Mesenteric fat pad (tissue), 1 donor: ENCODE results near the gene NKIRAS2. TPM values are rescaled to one million over a fixed set of nuclear protein-coding genes. Genes with fewer than 3 reads are reported as not detected.

Experiments used
- DNase-seq: peaks from one replicate; pipeline ENCODE4 v3.0.0-alpha.2; 2020; ENCODE audit warnings: low spot score
- total RNA-seq: library from RNA; stranded (reverse); fragmentation: NEBNext Ultra II Directional; extraction: Animal tissue kit (Norgen Biotek cat#: 25700); gene quantifications from one replicate; pipeline ENCODE4 v1.2.1, GENCODE V29; 2021
- donor health status: DM: yes; HTN: yes; CAD: no.

The NKIRAS2 gene
- total RNA-seq, 1 donor from 2014 or later: 30.9 TPM

- DNase-seq: no peak
These were observed 34.0 kb downstream of the NKIRAS2 start for GRCh38 chr17:42053731-42054500.

GRCh38 chr17:42055027-42055426, 35.1 kb downstream of the NKIRAS2 start:
- DNase-seq: no peak

GRCh38 chr17:42055496-42055895, 35.6 kb downstream of the NKIRAS2 start:
- DNase-seq: no peak

- DNase-seq: no peak
These were observed 36.7 kb downstream of the NKIRAS2 start for GRCh38 chr17:42056635-42057034.

- no peak for DNase-seq
These were observed 38.2 kb downstream of the NKIRAS2 start for GRCh38 chr17:42058063-42058462.

GRCh38 chr17:42059815-42060214, 39.9 kb downstream of the NKIRAS2 start:
- DNase-seq: no peak

GRCh38 chr17:42060231-42060630, 40.3 kb downstream of the NKIRAS2 start:
- no peak for DNase-seq

GRCh38 chr17:42061646-42062487, 42.0 kb downstream of the NKIRAS2 start:
- DNase-seq: no peak

GRCh38 chr17:42062681-42063080, 42.8 kb downstream of the NKIRAS2 start:
- DNase-seq: no peak

- no peak for DNase-seq
These were observed 45.3 kb downstream of the NKIRAS2 start for GRCh38 chr17:42065201-42065600.

- DNase-seq: no peak
These were observed 47.6 kb downstream of the NKIRAS2 start for GRCh38 chr17:42067371-42068091.

GRCh38 chr17:42068979-42069378, 49.1 kb downstream of the NKIRAS2 start:
- no peak for DNase-seq

GRCh38 chr17:42071810-42072209, 51.9 kb downstream of the NKIRAS2 start:
- DNase-seq: no peak

GRCh38 chr17:42072323-42073187, 52.7 kb downstream of the NKIRAS2 start:
- no peak for DNase-seq

Other genes starting within 250 kb of the NKIRAS2 start
- 16.2 TPM for gene JUP, start 233.4 kb upstream of the NKIRAS2 start, total RNA-seq
- gene P3H4, start 208.1 kb upstream of the NKIRAS2 start, total RNA-seq: 5.6 TPM
- gene FKBP10, start 207.1 kb upstream of the NKIRAS2 start, total RNA-seq: 35.7 TPM
- gene NT5C3B, start 183.9 kb upstream of the NKIRAS2 start, total RNA-seq: 43.8 TPM
- 0.74 TPM for gene KLHL10, start 182.3 kb upstream of the NKIRAS2 start, total RNA-seq
- 10.8 TPM for gene KLHL11, start 154.7 kb upstream of the NKIRAS2 start, total RNA-seq
- gene ACLY, start 101.1 kb upstream of the NKIRAS2 start, total RNA-seq: 140 TPM
- gene ODAD4, start 89.5 kb upstream of the NKIRAS2 start, total RNA-seq: 0.48 TPM
- gene CNP, start 53.3 kb upstream of the NKIRAS2 start, total RNA-seq: 84.0 TPM
- gene DNAJC7, start 2.7 kb upstream of the NKIRAS2 start, total RNA-seq: 74.8 TPM
- 0.13 TPM for gene C17orf113, start 30.5 kb downstream of the NKIRAS2 start, total RNA-seq
- not detected for gene ZNF385C, start 78.4 kb downstream of the NKIRAS2 start, total RNA-seq
- 13.2 TPM for gene DHX58, start 92.6 kb downstream of the NKIRAS2 start, total RNA-seq
- gene KAT2A, start 101.3 kb downstream of the NKIRAS2 start, total RNA-seq: 36.2 TPM
- gene HSPB9, start 102.7 kb downstream of the NKIRAS2 start, total RNA-seq: not detected
- gene RAB5C, start 134.9 kb downstream of the NKIRAS2 start, total RNA-seq: 180 TPM
- 0.55 TPM for gene KCNH4, start 161.1 kb downstream of the NKIRAS2 start, total RNA-seq
- gene HCRT, start 165.4 kb downstream of the NKIRAS2 start, total RNA-seq: not detected
- gene GHDC, start 174.4 kb downstream of the NKIRAS2 start, total RNA-seq: 20.0 TPM